HL-60 (cell line): ENCODE results near the gene ACTN2.

Experiments used
- DNase-seq, 2 experiments: peaks; one replicate each; pipeline ENCODE4 v3.0.0-alpha.2; 2010 to 2020; ENCODE audit warnings: low read depth in 1 of 2, low spot score in 1 of 2
- H3K27ac ChIP-seq: fragments of 250-450 bp; sonication (Bioruptor Pico); replicated peaks from 2 replicates; pipeline ENCODE4 v1.5.1; 2020; ENCODE audit warnings: mild to moderate bottlenecking, moderate library complexity
- H3K27me3 ChIP-seq: fragments of 250-450 bp; sonication (Bioruptor Pico); 2 replicates; pipeline ENCODE4 v1.5.1; 2021; ENCODE audit warnings: mild to moderate bottlenecking, moderate library complexity; ENCODE audit not compliant: insufficient read depth, poor library complexity, severe bottlenecking
- H3K4me3 ChIP-seq: replicated peaks from 2 replicates; pipeline ENCODE4 v1.5.1; 2011; ENCODE audit warnings: mild to moderate bottlenecking, control low read depth, low read length; ENCODE audit not compliant: insufficient read depth
- CTCF ChIP-seq: IDR thresholded peaks from one replicate; pipeline ENCODE4 v1.5.1; 2011; ENCODE audit warnings: low read length, control low read depth, inconsistent platforms; ENCODE audit not compliant: insufficient read depth
- GABPA ChIP-seq: IDR thresholded peaks from 2 replicates; pipeline ENCODE4 v1.6.1; 2012; ENCODE audit warnings: low read depth
- POLR2AphosphoS5 ChIP-seq: IDR thresholded peaks from 2 replicates; pipeline ENCODE4 v1.6.1; 2012; ENCODE audit warnings: low read depth
- SPI1 ChIP-seq: IDR thresholded peaks from 2 replicates; pipeline ENCODE4 v1.6.1; 2012; ENCODE audit warnings: low read depth, mild to moderate bottlenecking, borderline replicate concordance
- TF ChIP-seq, protein P1 (sequence below): IDR thresholded peaks from 2 replicates; pipeline ENCODE4 v1.6.1; 2012; ENCODE audit warnings: low read depth; ENCODE audit not compliant: insufficient replicate concordance

ACTN2 gene

GRCh38 chr1:236705771-236706170 is 19.5 kb downstream of the ACTN2 start:
- no peak overlapping the region for H3K27ac ChIP-seq
- TF ChIP-seq CTCF (no peak), GABPA (no peak), SPI1 (no peak), POLR2AphosphoS5 (no peak)
- TF ChIP-seq, protein P1, sequence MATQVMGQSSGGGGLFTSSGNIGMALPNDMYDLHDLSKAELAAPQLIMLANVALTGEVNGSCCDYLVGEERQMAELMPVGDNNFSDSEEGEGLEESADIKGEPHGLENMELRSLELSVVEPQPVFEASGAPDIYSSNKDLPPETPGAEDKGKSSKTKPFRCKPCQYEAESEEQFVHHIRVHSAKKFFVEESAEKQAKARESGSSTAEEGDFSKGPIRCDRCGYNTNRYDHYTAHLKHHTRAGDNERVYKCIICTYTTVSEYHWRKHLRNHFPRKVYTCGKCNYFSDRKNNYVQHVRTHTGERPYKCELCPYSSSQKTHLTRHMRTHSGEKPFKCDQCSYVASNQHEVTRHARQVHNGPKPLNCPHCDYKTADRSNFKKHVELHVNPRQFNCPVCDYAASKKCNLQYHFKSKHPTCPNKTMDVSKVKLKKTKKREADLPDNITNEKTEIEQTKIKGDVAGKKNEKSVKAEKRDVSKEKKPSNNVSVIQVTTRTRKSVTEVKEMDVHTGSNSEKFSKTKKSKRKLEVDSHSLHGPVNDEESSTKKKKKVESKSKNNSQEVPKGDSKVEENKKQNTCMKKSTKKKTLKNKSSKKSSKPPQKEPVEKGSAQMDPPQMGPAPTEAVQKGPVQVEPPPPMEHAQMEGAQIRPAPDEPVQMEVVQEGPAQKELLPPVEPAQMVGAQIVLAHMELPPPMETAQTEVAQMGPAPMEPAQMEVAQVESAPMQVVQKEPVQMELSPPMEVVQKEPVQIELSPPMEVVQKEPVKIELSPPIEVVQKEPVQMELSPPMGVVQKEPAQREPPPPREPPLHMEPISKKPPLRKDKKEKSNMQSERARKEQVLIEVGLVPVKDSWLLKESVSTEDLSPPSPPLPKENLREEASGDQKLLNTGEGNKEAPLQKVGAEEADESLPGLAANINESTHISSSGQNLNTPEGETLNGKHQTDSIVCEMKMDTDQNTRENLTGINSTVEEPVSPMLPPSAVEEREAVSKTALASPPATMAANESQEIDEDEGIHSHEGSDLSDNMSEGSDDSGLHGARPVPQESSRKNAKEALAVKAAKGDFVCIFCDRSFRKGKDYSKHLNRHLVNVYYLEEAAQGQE, result no peak
- no peaks in the 10 kb centered on the region for H3K27me3 ChIP-seq

DNA sequence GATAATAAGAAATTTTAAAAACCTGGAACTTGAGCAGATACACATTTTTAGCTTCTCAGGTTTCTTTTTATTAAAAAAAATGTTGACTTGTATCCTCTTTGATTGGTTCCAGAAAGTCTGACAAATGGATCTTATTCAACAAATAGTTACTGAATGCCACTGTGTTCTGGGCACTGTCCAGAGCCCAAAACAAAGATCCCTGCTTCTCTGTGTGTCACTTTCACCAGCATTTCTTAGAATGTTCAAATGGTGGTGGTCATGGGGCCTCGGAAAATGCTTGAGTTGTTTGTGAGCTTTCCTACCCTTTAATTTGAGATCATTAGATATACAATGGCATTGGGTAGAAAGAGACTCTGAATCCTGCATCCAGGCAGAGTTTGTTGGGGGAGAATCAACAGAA is 19.9 kb downstream of the ACTN2 start:
- no peak for DNase-seq
- TF ChIP-seq SPI1, result no peak
- no peak for TF ChIP-seq CTCF
- TF ChIP-seq, protein P1, result no peak
- TF ChIP-seq POLR2AphosphoS5, result no peak
- TF ChIP-seq GABPA, result no peak
- H3K27me3 ChIP-seq, result no peaks in the 10 kb centered on the region
- no peak overlapping the region for H3K27ac ChIP-seq
- no peak overlapping the region for H3K4me3 ChIP-seq

More at GRCh38 chr1:236705771-236706170, 19.5 kb downstream of the ACTN2 start:
- H3K4me3 ChIP-seq, result no peak overlapping the region
- no peak for DNase-seq

DNA sequence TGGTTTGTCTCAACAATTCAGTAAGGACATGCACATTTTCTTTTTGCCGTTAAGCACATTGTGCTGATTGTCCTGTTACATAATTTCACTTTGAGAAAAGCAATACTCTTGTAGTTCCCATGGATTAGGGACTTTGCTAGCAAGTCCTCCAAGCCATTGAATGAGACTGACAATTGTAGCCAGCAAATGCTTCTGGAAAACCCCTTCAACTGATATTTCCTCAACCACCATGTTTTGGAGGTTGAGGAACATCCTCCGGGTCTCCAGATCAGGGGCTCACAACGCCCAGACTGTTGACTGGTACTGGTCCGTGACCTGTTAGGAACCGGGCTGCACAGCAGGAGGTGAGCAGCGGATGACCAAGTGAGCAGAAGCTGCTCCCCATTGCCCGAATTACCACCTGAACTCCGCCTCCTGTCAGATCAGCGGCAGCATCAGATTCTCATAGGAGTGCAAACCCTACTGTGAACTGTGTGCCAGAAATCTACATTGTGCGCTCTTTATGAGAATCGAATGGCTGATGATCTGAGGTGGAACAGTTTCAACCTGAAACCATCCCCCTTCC is 24.1 kb downstream of the ACTN2 start:
- Histone ChIP-seq H3K27ac (no peak overlapping the region), H3K4me3 (no peak overlapping the region), H3K27me3 (peaks cover 3% of the 10 kb centered on the region)
- DNase-seq, result no peak
- no peak for TF ChIP-seq GABPA
- no peak for TF ChIP-seq SPI1
- no peak for TF ChIP-seq CTCF
- no peak for TF ChIP-seq POLR2AphosphoS5
- TF ChIP-seq, protein P1, result no peak
